ENCODE data around the gene CD99.
A peak's percentile ranks its signal among the peaks of the same experiment; 100 is the strongest.
"Not testable (repeated sequence)": the region's sequence is repeated elsewhere in the genome, so short reads cannot be mapped to it uniquely, and the experiment has no call there.

CD99 gene

DNA sequence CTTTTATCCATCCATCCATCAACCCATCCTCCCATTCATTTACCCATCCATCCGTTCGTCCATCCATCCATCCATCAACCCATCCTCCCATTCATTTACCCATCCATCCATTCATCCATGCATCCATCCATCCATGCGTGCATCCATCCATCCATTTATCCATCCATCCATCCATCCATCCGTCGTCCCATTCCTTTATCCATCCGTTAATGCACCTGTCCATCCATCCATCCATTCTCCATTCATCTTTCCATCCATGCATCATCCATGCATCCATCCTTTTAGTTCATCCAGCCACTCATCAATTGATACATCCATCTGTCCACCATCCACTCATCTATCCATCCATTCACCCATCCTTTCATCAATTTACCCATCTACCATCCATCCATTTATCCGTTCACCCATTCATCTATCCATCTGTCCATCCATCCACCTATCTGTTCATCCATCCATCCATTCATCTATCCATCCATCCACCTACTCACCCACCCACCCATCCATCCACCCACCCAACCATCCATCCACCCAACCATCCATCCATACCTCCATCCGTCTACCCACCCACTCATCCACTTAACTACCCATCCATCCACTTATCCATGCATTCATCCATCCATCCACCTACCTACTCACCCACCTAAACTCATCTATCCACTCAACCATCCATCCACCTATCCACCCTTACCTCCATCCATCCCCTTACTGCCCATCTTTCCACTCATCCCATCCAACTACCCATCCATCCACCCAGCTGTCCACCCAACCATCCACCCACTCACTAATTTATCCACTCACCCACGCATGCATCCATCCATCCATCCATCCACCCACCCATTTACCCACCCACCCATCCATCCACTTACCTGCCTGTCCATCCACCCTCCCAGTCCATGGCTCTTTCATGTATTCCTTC is 9.6 kb downstream of the CD99 start:
- DNase-seq: no peak

DNA sequence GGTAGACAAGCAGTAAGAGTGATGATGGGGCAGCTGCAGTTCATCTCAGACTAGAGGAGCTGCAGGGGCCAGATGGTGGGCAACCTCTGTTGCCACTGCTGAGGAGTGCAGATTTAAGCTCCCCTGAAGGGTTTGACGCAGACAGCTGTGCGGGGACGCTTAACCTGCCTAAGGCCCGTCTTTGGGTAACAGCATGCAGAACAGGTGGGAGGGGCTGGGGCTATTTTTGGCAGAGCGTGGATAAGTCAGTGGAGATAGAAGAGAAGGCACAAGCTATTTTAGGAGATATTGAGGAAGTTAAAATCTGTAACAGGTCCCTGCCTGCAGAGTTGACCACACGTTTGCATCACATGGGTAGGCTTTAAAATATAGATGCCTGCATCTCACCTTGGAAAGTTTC is 10.5 kb downstream of the CD99 start:
- no peak for DNase-seq

DNA sequence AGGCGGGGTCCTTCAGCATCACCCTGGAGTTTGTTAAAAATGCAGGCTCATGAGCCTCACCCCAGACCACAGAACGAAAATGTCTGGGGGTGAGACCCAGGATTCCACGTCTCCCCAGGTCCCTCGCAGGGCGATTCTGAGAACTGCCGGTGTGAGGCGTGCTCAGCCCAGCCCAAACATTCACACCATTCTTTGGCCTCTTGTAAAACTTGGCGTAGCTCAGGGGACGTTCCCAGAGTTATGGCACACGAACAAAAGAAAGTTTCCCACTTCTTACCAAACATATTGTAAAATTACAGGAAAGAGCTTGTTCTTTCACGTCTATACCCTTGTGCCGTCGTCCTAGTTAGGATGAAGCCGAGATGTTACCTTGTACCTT is 12.9 kb downstream of the CD99 start:
- DNase-seq: no peak

DNA sequence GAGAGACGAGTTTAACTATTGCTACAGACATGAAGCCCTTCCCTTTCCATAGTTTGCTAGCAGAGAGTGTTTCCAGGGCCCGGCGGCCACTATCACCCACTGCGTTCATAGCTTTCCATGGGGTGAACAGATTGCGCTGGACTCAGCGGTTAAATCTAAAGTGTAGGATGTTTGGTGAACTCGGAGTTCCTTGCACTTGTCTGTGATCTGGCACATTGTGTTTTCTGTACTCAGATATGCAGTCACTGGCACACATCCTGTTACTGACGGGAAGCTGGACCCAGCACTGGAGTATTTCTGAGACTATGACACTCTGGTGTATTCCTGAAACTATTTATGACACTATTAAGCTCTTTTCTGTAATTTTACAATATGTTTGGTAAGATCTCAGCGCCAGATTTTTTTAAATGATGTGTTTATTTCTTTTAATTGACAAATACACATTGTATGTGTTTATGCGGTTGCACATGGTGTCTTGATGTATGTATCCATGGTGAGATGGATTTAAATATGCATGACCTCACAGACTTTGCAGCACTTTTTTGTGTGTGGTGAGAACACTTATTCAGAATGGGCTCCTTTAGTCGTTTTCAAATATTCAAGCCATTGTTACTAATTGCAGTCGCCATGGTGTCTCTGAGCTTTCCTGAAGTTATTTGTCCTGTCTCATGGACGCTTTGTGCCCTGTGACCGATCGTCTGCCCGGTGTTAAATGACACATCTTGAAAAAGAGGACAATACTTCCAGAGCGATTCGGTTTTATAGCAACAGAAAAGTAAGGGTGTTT is 14.1 kb downstream of the CD99 start:
- DNase-seq: no peak

DNA sequence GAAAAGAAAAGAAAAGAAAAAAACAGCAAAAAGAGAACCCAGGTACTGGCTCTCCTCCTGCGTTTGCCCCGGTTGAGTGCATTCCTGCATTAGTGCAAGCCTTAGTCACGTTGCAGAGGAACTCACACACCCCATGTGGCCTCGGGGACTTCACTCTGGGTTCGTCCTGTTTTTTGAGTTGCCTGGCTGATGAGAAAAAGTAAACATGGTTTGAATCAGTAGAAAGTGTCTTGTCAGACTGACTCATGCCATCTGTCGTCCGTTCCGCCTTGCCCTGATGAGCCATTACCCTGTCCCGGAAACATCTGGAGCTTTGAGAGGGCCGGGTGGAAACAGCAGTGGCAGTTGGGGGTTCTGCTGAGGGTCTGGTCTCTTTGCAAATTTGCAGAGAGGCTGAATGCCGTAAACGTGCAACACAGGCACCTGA is 16.3 kb downstream of the CD99 start:
- DNase-seq: peak; percentile 33

DNA sequence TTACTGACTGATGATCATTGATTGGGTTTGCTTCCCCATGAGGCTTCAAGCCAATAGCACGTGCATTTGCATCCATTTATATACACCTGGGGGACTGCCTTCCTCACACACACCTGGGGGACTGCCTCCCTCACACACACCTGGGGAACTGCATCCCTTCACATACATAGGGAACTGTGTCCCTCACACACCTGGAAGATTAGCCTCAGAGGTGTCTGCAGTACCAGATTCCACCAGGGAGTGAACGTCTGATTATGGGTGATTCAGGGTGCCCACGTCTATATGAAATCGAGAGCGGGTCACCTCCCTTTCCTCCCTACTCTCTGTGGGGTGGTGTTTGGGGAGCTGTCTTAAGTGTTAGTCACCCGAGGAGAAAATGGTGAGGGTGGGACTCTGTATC is 16.9 kb downstream of the CD99 start:
- DNase-seq: no peak

DNA sequence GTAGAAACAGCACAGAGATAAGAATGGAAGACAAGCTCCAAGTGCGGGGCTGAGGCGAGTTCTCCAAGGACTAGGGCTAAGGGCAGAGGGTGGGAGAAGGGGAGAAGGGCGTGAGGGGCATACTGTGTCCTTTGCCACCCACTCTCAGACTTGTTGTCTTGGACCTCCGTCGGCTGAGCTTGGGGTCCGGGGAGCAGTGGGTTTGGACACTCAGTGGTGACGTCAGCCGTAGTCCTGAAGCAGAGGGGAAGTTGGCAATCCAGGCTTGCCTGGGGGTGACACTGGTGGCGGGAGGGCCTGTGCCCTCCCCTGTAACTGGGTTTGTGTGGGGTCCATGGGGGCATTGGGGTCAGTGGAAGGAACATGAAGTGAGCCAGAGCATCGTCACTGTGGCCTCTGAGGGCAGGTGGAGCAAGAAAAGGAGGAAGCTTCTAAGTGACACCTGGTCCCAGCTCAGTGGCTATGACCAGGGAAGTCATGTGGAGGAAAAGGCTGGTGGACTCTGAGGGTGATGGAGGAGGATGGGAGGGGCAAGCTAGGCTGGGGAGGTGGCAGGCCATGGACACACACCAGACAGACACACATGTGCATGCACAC is 17.6 kb downstream of the CD99 start:
- no peak for DNase-seq

DNA sequence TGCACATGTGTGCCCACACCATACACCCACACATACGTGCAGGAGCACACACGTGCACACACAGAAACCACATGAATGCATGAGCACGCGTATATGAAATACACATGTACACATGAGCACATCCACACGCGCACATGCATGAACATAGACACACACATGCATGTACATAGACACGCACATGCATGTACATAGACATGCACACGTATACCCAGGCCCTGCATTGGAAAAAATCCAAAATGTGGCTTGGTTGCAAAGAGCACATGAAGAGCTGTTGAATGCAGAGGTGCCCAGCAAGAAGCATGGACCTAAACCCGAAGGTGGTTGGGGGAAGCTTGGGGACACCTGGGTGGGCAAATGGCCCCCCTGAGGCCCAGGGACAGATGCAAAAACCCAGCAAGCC is 18.5 kb downstream of the CD99 start:
- DNase-seq: no peak

DNA sequence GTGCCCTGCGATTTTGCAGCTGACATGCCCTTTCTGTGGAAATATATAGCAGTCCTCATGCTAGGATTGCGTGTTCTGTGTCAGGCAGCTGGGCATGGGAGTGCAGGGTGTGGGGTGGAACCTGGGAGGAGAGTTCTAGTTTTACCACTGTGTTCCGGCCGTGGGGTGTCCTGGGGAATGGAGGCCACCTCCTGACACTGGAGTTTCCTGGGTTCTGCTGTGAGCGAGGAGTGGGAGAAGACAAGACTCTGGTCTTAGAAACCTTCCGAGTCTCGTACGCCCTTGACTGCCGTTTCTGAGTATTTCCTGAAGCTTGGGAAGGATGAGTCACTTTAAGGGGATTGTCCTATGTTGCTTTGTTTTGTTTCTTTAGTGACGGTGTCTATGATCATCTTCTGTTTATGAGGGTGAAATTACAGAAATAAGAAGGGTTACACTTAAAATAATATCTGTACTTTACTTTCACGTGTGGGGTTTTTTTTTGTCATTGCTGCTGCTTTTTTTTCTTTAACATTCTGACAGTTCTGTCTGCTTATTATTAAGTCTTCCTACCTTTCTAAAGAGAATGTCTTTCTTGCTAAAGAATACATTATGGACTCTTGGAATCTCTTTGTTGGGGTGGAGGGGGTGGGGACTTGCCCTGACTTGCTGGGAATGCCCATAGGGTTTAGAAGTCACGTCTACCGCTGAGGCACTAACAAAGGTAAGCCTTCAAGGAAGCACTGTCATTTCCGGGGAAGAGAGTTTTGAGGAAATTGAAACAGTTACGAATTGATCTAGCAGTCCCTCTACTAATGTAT is 19.1 kb downstream of the CD99 start:
- DNase-seq: no peak

DNA sequence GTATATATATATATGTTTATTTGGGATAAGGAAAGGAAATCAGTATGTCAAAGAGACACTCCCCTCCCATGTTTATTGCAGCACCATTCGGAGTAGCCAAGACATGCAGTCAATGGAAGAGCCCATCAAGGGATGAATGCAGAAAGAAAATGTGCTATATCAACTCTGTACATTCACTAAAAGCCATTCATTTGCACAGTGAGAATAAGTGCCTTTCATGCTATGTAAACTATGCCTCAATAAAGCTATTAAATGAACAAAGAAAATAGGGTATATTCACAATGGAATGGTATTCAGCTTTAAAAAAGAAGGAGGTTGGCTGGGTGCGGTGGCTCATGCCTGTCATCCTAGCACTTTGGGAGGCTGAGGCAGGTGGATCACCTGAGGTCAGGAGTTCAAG is 20.3 kb downstream of the CD99 start:
- no peak for DNase-seq

DNA sequence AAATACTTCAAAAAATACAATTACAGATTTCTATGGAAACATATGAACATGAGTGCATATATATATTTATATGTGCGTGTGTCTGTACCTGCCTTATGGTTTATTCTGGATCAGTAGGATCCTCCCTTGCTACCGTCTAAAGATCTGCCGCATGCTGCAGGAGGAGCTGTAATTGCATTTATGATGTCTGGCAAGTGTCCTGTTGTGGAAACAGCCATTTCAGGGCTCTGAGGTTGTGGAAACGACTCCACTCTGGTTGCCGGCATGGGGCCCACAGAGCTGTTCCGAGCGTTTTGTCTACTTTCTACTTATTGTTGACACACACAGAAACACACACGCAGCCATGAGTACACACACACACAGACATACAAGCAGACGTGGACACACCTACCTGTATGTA is 21.3 kb downstream of the CD99 start:
- DNase-seq: no peak

DNA sequence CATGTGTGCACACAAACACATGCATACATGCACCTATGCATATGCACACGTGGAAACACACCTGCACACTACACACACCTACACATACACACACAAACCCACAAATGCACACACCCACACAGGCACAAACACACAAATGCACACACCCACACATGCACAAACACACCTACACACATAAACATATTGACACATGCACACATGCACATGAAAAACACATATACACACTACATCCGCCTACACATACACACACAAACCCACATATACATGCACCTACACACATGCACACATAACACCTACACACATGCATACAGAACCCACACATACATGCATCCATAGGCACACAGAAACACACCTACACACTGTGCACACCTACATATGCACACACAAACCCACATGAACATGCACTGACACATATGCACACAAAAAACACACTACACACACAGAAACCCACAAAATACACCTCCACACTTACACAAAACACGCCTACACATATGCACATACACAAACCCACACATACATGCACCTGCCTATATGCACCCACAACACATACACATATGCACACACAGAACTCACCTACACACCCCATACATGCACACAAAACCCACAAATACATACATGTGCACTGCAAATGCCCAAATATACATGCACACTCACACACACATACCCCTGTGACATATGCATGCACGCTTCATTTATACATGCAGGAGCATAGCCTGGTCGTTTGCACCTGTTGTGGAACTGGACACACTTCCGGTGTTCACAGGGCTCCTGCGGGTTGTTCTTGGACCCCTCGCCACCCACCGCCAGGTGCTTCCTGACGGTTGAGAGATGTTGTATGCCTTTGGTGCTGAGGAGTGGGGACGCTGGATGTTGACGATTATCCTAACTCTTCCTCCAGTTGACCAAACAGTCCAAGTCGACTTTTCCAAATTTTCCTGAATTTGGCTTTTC is 22.1 kb downstream of the CD99 start:
- DNase-seq: no peak

DNA sequence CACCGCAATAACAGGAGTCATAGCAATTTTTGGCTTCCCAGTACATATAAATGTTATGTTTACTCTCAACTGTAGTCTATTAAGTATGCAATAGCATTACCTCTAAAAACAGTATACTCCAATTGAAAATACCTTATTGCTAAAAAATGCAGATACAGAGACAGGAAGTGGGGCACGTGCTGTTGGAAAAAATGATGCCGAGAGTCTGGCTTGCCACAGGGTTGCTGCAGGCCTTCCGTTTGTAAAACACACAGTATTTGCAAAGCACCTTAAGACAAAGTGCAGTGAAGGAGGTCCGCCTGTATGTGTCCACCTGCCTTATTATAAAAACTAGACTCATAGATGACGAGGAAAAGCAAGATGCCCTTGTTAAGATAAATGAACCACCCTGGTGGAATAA is 23.5 kb downstream of the CD99 start:
- no peak for DNase-seq

DNA sequence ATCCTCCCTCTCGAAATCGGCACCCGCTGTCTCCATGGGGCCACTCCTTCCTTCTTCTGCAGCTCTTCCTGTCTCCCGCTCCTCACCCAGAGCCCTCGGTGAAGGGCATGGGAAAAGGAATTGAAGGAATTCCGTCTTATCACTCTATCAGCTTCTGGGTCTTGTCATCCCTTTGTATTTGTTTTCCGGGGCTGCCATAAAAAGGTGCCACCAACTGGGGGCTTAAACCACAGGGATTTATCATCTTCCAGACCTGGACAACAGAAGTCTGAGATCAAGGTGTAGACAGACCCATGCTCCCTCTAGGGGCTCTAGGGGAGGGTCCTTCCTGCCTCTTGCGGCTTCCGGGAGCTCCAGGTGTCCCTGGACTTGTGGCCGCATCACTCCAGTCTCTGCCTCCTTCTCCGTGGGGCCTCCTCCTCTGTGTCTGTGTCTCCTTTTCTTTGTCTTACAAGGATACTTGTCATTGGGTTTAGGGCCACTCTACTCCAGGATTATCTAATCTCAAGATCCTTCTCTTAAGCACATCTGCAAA is 24.0 kb downstream of the CD99 start:
- no peak for DNase-seq

DNA sequence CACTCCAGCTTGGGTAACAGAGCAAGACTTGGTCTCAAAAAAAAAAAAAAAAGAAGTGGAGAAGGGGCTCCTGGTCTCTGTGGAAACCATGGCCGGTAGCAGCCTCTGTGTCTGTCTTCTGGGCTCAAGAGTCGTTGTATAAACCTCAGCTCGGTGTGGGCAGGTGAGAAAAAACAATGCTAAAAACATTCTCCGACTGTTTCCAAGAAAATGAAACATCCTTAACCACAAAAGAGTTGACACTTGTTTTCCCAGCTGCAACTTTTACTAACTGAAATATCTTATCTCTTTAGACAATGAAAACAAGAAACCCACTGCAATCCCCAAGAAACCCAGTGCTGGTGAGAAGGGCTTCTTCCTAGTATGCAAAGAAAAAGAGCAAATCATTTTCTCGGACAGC is 26.2 kb downstream of the CD99 start:
- DNase-seq: no peak

DNA sequence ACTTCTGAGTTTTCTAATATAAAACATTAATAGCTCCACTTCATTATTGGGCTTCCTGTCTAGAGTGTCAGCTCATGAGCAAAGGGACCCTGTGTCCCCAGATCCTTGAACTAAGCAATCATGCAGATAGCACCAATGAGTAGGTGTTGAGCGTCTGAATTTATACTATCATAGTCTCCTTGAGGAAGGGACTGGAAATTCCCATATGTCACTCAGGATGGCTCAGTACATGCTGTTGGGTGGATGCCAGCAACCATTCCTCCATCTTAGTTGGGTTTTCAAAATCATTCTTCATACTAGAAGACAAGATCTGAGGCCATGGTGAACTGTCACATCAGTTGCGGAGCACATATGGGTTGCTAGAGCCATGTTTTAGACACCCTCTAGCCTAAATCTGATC is 27.7 kb downstream of the CD99 start:
- no peak for DNase-seq

DNA sequence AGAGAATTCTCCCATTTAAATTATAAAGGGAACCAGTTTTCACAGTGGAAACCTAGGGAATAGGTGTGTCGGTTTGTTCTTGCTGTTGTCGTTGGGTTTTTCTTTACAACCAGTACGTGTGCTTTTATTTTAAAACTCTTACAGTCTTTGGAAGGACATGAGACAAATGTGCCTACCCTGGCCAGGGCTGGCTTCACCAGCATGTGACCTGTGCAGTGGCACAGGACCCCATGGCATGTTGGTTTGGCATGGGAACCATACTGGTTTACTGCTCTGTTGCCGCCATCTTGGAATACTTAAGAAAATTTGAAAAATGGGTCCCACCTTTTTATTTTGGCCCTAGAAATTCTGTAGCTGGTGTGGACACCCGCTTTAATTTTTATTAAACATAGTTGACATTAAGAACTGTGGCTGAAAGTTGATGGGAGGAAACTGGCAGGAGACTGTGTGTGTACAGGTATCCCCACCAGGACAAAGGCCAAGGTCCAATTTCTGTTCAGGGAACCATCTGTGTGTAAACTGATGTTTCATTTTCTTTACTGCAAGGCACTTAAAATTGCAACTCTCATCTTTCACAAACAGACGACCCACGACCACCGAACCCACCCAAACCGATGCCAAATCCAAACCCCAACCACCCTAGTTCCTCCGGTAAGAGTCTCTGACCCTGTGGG is 28.8 kb downstream of the CD99 start:
- no peak for DNase-seq

DNA sequence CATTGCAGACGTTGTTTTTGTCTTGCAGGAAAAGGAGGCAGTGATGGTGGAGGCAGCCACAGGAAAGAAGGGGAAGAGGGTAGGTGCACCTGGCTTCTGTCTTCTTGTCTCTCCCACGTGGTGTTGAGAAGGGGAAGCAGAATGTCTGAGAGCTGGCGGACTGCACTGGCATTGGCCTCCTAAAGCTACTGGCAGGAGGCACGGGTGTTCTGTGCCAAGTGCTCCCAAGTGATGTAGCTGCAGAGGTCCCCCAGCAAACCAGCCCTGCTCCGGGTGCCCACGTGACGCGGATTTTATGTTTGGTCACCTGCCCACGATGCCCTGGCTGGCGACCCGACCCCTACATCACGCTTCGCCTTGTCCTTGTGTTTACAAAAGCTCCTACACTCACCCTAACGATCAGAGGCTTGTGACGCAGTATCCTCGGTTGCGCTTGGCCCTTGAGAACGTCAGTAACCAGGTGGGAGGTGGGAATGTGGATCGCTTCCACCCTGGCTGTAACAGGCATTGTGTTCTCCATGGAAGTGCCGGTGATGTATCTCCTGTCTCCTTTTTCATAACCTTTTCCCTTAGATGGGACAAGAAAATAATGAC is 32.3 kb downstream of the CD99 start:
- DNase-seq: no peak

DNA sequence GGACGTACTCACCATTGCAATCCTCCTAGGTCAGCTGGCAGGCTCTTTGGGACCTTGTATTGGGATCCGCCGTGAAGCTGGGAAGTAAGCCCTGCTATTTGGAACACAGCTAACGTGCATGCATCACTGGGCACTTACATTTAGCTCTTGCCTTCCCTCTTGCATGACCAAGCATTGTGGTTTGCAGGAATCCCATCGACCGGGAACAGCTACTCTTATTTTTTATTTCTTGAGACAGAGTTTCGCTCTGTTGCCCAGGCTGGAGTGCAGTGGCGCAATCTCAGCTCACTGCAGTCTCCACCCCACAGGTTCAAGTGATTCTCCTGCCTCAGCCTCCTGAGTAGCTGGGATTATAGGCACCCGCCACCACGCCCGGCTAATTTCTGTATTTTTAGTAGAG is 36.2 kb downstream of the CD99 start:
- not testable (repeated sequence) for DNase-seq

DNA sequence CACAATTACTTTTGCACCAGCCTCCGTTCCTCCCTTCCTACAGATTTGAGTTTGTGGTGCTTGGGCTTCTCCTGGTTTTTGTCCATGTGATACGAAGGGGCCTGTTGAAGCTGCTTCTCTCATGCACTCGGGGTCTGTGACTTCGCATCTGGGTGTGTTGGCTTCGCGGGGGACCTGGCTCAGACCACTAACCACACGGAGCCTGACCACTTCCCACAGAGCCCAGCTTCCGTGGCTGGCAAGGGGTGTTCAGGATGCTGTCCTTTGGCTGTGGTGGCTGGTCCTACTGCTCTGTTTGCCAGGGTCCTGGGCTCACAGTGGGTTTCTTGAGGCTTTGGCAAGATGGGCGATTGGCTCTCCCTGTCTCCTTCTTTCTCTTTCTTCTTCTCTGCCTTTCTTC is 41.0 kb downstream of the CD99 start:
- no peak for DNase-seq

DNA sequence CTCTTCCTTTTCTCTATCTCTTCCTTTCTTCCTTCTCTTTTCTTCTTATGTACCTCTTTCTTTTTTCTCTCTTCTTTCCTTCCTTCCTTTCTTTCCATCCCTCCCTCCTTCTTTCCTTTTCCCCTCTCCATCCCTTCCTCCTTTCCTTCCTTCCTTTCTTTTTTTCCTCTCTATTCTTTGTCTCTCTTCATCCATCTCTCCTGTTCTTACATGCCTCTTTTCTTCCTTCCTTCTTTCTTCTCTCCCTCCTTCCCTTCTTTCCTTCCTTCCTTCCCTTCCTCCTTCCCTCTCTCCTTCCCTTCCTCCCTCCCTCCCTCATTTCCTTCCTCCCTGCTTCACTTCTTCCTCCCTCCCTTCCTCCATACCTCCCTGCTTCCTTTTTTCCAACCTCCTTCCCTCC is 41.6 kb downstream of the CD99 start:
- no peak for DNase-seq
